KMS-11 (cell line): Measurements from ENCODE around the gene YLPM1.
"Not testable (repeated sequence)": the region's sequence is repeated elsewhere in the genome, so short reads cannot be mapped to it uniquely, and the experiment has no call there.

Source experiments
- H2AFZ ChIP-seq: fragments of 200-600 bp; sonication (generic); 2 replicates; pipeline ENCODE4 v1.6.1; 2016; ENCODE audit warnings: antibody characterized with exemption, mixed run types, low read depth
- H3K27ac ChIP-seq: fragments of 200-600 bp; sonication (generic); 2 replicates; pipeline ENCODE4 v1.6.1; 2016; ENCODE audit warnings: mild to moderate bottlenecking, mixed run types
- H3K27me3 ChIP-seq: fragments of 200-600 bp; sonication (generic); 2 replicates; pipeline ENCODE4 v1.6.1; 2017; ENCODE audit warnings: mild to moderate bottlenecking, low read depth, mixed run types, moderate library complexity; ENCODE audit not compliant: insufficient read depth
- H3K36me3 ChIP-seq: fragments of 200-600 bp; sonication (generic); 2 replicates; pipeline ENCODE4 v1.6.1; 2017; ENCODE audit warnings: mild to moderate bottlenecking, mixed run types; ENCODE audit not compliant: insufficient read depth
- H3K4me1 ChIP-seq: fragments of 200-600 bp; sonication (generic); 2 replicates; pipeline ENCODE4 v1.6.1; 2016; ENCODE audit warnings: mild to moderate bottlenecking, low read depth, mixed run types; ENCODE audit not compliant: poor library complexity, severe bottlenecking
- H3K4me2 ChIP-seq: fragments of 200-600 bp; sonication (generic); 2 replicates; pipeline ENCODE4 v1.7.0; 2016; ENCODE audit warnings: mild to moderate bottlenecking, mixed run types
- H3K4me3 ChIP-seq: fragments of 200-600 bp; sonication (generic); IDR thresholded peaks from 2 replicates; pipeline ENCODE4 v1.6.1; 2017; ENCODE audit warnings: low read depth, low read length, mixed read lengths; ENCODE audit not compliant: insufficient read depth
- H3K79me2 ChIP-seq: fragments of 200-600 bp; sonication (generic); 2 replicates; pipeline ENCODE4 v1.6.1; 2016; ENCODE audit warnings: low read depth, mixed run types; ENCODE audit not compliant: insufficient read depth
- H3K9ac ChIP-seq: fragments of 200-600 bp; sonication (generic); 2 replicates; pipeline ENCODE4 v1.6.1; 2016; ENCODE audit warnings: mild to moderate bottlenecking, mixed run types
- H4K20me1 ChIP-seq: fragments of 200-600 bp; sonication (generic); 2 replicates; pipeline ENCODE4 v1.6.1; 2016; ENCODE audit warnings: mild to moderate bottlenecking, mixed run types; ENCODE audit not compliant: insufficient read depth
- CTCF ChIP-seq: fragments of 200-600 bp; sonication (generic); conservative IDR thresholded peaks from 2 replicates; pipeline ENCODE4 v1.6.1; 2017; ENCODE audit warnings: low read depth, mild to moderate bottlenecking, antibody characterized with exemption, low read length, moderate library complexity, mixed read lengths

The YLPM1 gene

GRCh38 chr14:74754899-74755298 is 8.2 kb upstream of the YLPM1 start:
- H2AFZ ChIP-seq, result no peak overlapping the region
- no peaks in the 10 kb centered on the region for H3K79me2 ChIP-seq
- no peaks in the 10 kb centered on the region for H3K36me3 ChIP-seq
- no peak overlapping the region for H3K4me2 ChIP-seq
- no peak for TF ChIP-seq CTCF
- no peak overlapping the region for H3K4me3 ChIP-seq
- H4K20me1 ChIP-seq, result no peaks in the 10 kb centered on the region
- H3K27me3 ChIP-seq, result no peaks in the 10 kb centered on the region
- no peak overlapping the region for H3K27ac ChIP-seq
- no peaks in the 10 kb centered on the region for H3K4me1 ChIP-seq
- no peak overlapping the region for H3K9ac ChIP-seq

GRCh38 chr14:74756326-74756725 is 6.8 kb upstream of the YLPM1 start:
- no peak overlapping the region for H3K4me3 ChIP-seq
- no peaks in the 10 kb centered on the region for H3K27me3 ChIP-seq
- H3K4me2 ChIP-seq, result no peak overlapping the region
- no peaks in the 10 kb centered on the region for H3K4me1 ChIP-seq
- no peak overlapping the region for H3K9ac ChIP-seq
- no peaks in the 10 kb centered on the region for H3K36me3 ChIP-seq
- TF ChIP-seq CTCF, result no peak
- no peaks in the 10 kb centered on the region for H3K79me2 ChIP-seq
- no peak overlapping the region for H3K27ac ChIP-seq
- no peak overlapping the region for H2AFZ ChIP-seq
- H4K20me1 ChIP-seq, result no peaks in the 10 kb centered on the region

DNA sequence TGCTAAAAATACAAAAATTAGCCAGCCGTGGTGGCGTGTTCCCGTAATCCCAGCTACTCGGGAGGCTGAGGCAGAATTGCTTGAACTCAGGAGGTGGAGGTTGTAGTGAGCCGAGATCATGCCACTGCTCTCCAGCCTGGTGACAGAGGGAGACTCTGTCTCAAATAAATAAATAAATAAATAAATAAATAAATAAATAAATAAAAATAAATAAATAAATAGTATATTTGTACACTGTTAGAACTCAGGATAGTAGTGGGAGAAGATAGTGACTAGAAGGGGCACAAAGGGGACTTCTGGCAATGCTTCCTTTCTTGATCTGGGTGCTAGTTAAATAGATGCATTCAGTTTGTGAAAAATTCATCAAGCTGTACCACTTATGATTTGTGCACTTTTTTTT is 4.6 kb upstream of the YLPM1 start:
- H3K9ac ChIP-seq, H3K27me3 ChIP-seq, H2AFZ ChIP-seq, H4K20me1 ChIP-seq, H3K79me2 ChIP-seq, H3K4me3 ChIP-seq, H3K4me1 ChIP-seq, H3K4me2 ChIP-seq, H3K27ac ChIP-seq, H3K36me3 ChIP-seq: not testable (repeated sequence)

DNA sequence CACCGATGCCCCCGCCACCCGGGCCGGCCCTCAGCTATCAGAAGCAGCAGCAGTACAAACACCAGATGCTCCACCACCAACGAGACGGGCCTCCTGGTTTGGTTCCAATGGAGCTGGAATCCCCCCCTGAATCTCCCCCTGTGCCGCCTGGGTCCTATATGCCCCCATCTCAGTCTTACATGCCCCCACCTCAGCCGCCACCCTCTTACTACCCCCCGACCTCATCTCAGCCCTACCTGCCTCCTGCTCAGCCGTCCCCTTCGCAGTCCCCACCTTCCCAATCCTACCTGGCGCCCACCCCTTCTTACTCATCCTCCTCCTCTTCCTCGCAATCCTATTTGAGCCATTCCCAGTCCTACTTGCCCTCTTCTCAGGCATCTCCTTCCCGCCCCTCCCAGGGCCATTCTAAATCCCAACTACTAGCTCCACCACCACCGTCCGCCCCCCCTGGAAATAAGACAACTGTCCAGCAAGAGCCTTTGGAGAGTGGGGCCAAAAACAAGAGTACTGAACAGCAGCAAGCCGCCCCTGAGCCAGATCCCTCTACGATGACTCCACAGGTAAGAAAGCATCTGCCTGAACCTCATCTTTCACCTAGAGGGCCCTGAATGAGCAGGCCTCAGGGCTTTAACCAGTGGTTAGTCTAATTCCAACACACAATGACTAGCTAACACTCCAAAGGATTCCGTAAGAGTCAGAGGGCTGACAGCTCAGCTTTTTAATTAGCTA is 851 bp downstream of the YLPM1 start:
- no peak overlapping the region for H3K4me3 ChIP-seq
- H3K79me2 ChIP-seq, result peaks cover 54% of the 10 kb centered on the region
- H2AFZ ChIP-seq, result peak overlapping the region; percentile 66; the same call in 1 of the 2 replicates
- H3K27me3 ChIP-seq, result no peaks in the 10 kb centered on the region
- H3K27ac ChIP-seq, result peak overlapping the region; percentile 63
- no peaks in the 10 kb centered on the region for H3K36me3 ChIP-seq
- H3K4me1 ChIP-seq, result peaks cover 28% of the 10 kb centered on the region
- no peak for TF ChIP-seq CTCF
- no peaks in the 10 kb centered on the region for H4K20me1 ChIP-seq
- peak overlapping the region; percentile 89 for H3K9ac ChIP-seq
- peak overlapping the region; percentile 95 for H3K4me2 ChIP-seq

DNA sequence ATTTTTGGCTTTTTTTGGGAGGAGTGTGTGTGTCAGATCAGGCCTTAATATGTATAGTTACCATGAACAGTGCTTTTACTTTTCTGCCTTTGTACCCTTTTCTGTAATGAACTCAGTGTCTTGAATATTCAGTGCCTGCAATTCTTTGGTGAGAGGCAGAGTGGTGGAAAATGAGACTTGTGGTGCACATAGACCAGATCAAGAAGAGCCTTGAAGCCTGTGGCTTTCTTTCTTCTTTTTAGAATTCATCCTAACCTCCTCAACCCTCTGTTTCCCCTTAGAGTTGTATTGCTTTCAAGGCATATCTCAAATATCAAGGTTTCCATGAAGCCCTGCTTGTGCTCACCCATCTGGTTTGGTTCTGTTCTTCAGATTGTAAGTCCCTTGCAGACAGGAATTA is 2.6 kb downstream of the YLPM1 start:
- TF ChIP-seq CTCF, result no peak
- H3K4me1 ChIP-seq, result peaks cover 28% of the 10 kb centered on the region
- H3K4me2 ChIP-seq, result peak overlapping the region; percentile 95
- no peak overlapping the region; the same call in 1 of the 2 replicates for H3K27ac ChIP-seq
- H3K79me2 ChIP-seq, result peaks cover 58% of the 10 kb centered on the region
- H3K4me3 ChIP-seq, result no peak overlapping the region
- no peak overlapping the region for H3K9ac ChIP-seq
- no peaks in the 10 kb centered on the region for H3K27me3 ChIP-seq
- H3K36me3 ChIP-seq, result no peaks in the 10 kb centered on the region
- H2AFZ ChIP-seq, result no peak overlapping the region
- no peaks in the 10 kb centered on the region for H4K20me1 ChIP-seq
